Hepatic stellate cell (primary cell): ENCODE measurements around the gene HIVEP3.

Experiments used
- DNase-seq: peaks from one replicate; pipeline ENCODE4 v3.0.0; 2011; ENCODE audit warnings: low spot score

The HIVEP3 gene

DNA sequence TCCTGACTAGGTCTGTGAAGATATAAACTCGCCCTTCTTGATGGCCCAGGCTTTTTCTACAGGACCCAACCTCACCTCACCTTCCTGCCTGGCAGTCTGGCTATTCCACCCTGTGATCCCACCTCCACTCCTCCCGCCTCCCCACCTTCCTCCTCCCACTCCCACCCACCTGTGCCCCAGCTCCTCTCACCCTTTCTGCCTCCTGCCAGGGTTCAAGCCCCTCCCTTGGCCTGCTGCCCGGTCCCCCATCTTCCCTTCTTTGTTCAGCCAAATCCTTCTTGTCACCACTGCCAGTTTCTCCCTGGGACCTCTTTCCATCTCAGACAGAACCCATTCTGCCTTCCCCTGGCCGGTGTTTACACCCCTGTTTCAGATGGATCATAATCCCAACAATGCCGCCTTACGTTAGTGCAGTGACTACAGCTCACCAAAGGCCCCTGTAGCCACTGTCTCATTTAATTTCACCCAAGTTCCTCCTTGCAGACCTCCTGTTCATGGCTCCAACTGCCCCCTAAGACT, 306.7 kb downstream of the HIVEP3 start:
- no peak for DNase-seq

DNA sequence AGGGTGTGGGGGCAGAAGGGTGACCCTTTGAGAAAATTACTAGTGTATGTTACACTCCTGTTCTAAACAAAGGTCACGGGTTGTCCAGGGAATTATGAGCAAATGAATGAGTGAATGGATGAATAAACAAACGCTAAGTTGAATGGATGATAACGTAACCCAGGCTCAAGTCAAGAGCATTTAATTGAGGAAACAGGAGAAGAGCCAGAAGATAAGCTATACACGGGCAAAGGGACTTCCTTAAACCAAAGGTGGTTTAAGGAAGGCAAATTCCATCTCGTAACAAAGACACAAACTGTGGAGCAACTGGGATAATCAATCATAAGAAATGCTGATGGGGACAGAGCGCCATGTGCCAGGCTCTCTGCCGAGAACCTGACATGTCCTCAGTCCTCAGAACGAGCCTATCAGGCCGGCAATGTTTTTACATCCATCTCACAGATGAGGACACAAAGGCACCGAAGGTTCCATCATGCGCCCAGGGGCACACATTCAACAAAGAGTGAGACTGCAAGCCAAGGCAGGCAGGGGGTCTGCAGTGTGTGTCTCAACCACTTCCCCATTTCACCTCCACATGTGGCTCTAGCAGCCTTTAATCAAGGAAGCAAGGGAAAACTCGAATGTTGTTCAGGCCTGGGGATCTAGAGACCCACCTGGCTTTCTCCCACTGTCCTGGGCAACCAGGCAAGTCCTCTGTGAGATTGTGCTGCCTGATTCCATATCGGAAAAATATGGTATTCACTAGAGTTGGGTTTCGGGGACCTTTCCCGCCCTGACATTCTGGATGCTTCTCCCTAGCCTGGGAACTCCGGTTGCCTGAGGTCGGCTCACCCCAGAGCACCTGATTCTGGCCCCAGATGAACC, 307.4 kb downstream of the HIVEP3 start:
- no peak for DNase-seq

DNA sequence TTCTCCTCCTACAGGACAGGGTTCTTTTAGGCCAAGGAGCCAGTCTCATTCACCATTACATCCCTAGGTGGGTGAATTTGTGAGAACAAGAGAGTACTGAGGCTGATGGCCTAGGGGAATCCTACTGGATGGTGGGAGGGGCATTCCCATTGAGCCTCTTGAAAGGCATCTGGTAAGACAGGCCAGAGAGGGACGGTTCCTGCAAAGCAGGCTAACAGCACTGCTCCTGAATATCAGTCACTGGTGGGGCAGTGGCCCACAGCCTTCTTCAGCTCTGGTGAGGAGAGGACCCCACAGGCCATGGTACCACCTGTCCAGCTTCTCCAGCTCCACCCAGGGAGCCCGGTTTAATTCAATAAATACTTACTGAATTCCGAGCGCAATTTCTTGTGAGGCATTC, 308.4 kb downstream of the HIVEP3 start:
- DNase-seq: no peak

- no peak for DNase-seq
Observed at GRCh38 chr1:41609166-41609883, 309.4 kb downstream of the HIVEP3 start.

GRCh38 chr1:41608211-41608610, 310.5 kb downstream of the HIVEP3 start:
- no peak for DNase-seq

- DNase-seq: no peak
Observed at GRCh38 chr1:41607808-41608207, 310.9 kb downstream of the HIVEP3 start.

DNA sequence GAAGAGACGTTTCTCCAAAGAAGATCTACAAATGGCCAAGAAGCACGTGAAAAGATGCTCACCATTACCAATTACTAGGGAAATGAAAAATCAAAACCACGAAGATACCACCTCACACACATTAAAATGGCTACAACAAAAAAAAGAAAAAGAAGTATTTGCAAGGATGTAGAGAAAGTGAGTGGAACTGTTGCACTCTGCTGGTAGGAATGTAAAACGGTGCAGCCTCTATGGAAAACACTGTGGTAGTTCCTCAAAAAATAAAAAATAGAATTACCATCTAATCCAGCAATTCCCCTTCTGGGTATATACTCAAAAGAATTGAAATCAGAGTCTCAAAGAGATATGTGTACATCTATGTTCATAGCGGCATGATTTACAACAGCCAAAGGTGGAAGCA, 318.8 kb downstream of the HIVEP3 start:
- DNase-seq: no peak

DNA sequence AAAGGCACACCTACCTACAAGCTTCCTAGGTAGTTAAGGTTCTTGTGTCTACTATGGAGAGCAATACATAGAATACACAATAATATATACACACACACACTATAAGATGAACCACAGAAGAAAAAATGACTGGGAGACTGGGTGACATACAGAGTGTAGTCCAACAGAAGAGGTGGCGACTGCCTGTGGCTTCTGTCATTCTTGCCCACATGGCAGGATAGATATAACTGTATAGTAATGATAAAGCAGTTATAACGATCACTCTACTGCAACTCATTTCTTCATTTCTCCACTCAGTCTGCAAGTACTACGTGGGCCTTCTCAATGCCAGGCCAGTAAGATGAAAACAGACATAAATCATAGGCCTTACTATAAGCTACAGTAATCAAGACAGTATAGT, 320.4 kb downstream of the HIVEP3 start:
- no peak for DNase-seq

GRCh38 chr1:41592451-41593125, 326.1 kb downstream of the HIVEP3 start:
- DNase-seq: no peak

- no peak for DNase-seq
Observed at GRCh38 chr1:41591891-41592290, 326.8 kb downstream of the HIVEP3 start.

DNA sequence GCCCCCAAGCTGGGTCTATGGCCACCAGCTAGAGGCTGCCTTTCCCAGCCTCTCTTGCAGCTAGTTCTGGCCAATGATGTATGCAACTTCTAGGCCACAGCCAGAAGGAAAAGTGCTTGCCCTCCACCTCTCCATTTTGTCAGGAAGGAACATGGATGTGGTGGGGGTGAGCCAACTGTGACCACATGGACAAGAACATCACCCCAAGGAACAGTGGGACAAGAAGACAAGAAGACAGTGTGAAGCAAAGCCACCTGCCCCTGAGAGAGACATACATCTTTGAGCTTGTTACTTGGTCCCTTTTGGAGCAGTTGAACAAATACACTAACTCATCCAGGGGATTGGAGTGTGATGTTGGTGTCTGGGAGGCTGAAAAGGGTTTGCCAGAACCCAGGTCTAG, 328.4 kb downstream of the HIVEP3 start:
- no peak for DNase-seq

DNA sequence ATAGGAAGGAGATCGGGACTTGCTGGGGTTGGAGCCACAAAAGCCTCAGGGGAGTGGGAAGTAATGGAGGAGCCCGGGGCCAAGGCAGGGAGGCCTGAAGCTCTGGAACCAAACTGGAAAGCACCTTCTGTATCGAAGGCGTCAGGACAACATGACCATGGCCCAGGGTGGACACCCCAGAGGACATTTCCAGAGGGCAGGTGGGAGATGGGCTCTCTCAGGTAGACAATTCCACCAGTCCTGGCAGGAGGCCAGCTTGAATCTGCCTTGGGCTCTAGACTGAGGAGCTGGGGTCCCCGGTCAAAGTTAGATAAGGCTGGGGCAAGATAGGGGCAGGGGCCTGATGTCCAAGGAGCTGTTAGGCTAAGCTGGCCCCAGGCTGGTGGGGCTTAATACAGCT, 329.3 kb downstream of the HIVEP3 start:
- DNase-seq: no peak

GRCh38 chr1:41588334-41588875, 330.3 kb downstream of the HIVEP3 start:
- no peak for DNase-seq

DNA sequence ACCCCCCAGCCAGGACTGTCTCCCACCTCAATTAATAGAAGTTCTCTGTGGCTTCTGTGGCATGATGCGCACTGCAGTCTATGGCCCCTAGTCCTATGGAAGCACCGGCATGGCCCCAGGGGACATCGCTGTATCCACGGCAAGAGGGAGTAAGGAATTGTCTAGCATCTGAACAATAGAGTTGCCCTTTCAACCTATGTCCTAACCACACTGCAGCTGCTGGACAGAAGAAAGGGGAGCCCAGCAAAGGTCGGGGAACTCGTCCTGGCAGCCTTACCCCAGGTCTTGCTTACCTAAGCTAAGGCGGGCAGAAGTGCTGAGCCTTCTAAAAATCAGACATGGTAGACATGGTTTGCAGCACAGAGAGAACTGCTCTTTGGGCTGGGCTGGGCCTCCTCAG, 330.9 kb downstream of the HIVEP3 start:
- DNase-seq: no peak

DNA sequence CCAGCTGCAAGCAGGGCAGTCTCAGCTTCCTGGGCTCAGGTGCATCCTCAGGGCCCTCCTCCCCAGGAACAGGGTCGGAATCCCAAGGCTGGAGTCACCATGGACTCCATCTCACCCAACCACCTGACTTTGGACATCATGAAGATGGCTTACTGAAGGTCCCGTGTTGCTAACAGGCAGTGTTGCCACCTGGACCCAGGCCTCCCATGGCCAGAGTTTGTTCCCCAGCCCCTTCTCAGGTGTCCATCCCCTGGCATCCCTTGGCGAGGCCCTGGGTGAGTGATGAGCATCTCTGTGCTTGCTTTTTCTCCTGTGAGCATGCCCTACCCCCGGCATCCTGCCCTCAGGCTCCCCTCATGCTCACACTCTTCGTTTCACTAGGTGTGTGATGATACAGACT, 332.5 kb downstream of the HIVEP3 start:
- DNase-seq: no peak

DNA sequence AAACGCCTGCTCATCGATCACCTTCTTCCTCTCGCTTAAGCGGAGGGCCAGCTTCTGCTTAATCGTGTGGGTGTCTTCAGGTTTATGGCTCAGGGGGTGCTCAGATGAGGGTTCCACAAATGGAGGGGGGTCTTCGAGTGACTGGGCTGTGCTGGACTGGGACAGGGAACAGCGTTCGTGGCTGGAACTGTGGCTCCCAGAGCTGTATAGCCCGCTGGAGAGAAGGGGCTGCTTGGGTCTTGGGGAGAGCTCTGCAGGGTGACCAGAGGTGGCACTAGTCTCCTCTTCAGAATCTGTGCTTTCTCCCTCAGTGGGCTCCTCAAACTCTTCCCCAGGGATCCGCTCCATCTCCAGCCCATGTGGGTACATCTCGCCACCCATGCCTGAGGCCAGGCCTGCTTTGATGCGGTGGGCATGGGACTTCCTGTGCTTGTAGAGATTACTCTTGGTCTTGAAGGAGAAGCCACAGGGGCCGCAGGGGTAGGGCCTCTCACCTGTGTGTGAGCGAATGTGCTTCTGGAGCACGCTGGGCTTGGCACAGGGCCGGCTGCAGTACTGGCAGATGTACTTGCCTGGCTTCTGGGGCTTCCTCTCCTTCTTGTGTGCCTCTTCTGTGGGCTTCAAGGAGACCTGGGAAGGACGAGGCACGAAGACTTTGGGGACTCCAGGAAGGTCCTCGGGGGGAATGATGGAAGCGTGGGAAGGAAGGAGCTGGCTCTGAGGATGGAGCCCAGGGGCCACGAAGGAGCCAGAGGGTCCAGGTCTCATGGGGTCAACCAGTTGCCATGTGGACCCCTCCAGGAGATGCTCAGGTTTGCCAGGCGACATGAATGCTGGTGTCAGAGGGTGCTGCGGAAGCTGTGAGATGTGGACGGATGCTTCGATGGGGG, 334.8 kb downstream of the HIVEP3 start:
- DNase-seq: no peak

- no peak for DNase-seq
Observed at GRCh38 chr1:41582851-41583657, 335.7 kb downstream of the HIVEP3 start.

- DNase-seq: no peak
Observed at GRCh38 chr1:41582351-41582750, 336.4 kb downstream of the HIVEP3 start.

DNA sequence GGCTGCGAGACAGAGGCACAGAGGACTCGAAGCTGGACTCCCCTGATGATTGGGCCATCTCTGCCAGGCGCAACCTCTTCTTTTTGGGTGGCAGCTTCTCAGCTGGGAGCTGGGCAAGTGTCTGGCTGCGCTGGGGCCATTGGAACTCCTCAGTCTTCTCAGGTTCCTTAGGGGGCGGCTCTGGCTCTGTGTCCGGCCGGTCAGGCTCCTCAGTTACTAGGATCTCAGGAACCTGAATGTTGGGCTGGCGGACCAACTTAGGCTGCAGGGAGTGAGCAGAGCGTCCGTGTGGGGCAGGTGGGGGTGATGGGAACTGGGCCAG, 336.8 kb downstream of the HIVEP3 start:
- no peak for DNase-seq

- no peak for DNase-seq
Observed at GRCh38 chr1:41581216-41582003, 337.3 kb downstream of the HIVEP3 start.
